ENCODE measurements around the gene DIP2C.
"Not testable (repeated sequence)": the region's sequence is repeated elsewhere in the genome, so short reads cannot be mapped to it uniquely, and the experiment has no call there.

Gene DIP2C

DNA sequence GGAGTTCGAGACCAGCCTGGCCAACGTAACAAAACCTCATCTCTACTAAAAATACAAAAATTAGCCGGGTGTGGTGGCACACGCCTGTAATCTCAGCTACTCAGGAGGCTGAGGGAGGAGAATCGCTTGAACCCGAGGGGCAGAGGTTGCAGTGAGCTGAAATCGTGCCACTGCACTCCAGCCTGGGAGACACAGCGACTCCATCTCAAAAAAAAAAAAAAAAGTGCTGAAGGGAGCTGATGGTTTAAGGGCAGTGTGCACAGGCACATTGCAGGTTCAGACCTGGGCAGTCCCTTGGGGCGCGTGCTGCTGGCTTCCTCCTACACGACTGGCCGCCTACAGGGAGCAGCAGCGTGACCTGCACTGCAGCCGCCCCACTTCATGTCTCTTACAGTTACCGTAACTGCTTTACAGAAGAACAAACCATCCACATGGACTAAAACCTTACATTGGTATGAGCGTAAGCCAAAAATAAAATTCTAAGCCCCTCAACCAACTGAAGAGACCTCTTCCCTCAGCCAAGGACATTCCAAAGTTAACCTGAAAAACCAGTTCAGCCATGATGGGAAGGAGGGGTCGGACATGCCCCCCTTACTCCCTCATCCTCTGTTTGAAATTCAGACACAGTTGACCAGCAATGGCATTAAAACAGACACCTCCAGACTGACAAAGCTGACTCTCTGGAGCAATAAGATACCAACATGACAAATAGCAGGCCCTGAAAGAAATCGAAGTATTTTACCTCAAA lies 292.0 kb downstream of the DIP2C start:
- no peak for DNase-seq

DNA sequence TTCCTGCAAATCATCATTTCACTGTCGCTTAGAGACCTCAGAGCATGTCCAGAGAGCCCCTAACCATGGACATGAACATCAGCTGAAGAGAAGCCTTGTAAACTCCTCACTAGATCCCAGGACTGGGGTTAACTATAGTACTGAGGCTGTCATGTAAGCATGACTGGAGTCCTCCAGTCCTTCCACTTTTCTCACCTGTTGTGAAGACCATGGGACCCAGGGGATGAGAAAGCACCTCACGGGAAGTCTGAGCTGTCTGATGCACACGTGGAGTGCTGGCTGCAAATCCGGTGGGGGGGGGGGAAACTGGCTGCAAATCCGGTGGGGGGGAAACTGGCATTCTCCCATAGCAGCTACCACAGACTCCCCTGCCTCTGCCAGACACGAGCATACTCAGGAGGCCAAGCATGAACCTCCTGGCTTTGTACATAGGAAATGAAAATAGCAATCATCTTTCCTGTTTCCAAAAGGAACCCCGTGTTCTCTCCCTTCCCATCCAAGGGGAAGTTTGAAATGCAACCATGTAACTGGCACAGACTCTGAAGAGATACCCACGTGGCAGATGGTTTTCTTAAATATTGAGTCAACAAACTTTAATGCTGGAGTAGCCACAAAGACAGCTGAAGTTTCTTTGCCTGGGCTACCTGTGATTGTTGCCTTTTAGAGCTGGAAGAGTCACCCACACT lies 292.8 kb downstream of the DIP2C start:
- DNase-seq: no peak

DNA sequence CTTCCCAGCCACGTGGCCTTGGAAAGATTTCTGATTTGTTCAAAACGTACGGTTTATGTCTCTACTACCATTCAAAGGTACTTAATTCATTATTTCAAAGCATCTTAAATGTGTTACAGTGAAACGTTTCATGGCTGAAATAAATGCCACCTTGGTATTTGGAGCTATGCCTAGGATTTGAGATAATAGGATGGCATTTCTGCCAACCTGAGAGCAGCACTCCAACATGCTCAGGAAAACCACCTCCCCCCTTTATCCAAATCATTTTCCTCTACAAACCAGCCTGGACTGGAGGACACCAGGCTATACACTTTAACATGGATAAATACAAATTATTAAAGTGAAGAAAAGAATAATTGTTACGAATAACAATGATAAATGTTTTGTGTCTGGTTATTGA lies 293.4 kb downstream of the DIP2C start:
- no peak for DNase-seq

DNA sequence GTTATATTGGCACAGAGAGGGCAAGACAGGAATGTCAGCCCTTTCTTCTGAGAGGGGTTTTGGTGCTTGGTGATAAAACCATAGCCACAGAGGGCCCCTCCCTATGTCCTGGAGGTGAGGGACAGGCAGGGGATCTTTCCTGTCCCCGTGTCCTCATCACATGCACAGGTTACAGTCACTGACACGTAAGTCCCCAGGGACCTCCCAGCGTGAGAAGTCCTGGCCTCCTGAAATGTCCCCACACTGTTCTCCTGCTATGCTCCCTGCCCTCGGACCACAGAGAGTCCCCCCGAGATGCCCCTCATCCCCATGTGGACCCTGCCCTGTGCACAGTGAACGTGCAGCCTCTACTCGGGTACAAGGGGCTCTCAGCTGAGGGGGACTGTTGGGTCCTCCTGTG lies 293.8 kb downstream of the DIP2C start:
- DNase-seq: no peak

DNA sequence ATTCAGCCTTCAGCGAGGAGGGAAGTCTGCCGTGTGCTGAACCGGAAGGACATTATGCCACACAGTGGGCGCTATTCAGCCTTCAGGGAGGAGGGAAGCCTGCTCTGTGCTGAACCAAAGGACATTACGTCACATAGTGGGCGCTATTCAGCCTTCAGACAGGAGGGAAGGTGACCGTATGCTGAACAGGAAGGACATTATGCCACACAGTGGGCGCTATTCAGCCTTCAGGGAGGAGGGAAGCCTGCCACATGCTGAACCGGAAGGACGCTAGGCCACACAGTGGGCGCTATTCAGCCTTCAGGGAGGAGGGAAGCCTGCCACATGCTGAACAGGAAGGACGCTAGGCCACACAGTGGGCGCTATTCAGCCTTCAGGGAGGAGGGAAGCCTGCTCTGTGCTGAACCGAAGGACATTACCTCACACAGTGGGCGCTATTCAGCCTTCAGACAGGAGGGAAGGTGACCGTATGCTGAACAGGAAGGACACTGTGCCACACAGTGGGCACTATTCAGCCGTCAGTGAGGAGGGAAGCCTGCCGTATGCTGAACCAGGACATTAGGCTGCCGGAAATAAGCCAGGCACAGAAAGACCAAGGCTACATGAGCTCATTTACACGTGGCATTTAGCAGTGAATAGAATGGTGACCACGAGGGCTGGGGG lies 294.9 kb downstream of the DIP2C start:
- DNase-seq: not testable (repeated sequence)

DNA sequence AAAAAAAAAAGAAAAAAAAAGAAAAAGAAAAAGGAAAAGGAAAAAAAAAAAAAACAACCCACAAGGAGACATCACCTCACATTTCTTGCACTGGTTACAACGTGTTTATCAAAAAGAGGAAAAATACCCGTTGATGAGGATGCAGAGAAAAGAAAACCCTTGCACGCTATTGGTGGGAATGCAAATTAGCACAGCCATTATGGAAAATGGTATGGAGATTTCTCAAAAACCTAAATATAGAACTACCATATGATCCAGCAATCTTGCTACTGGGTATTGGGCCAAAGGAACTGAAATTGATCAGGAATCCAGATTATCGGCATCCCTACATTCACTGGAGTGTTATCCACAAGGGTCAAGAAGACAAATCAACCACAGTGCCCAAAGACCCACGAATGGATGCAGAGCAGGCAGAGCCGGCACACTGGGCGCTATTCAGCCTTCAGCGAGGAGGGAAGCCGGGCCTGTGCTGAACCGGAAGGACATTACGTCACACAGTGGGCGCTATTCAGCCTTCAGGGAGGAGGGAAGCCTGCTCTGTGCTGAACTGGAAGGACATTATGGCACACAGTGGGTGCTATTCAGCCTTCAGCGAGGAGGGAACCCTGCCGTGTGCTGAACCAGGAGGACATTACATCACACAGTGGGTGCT lies 295.6 kb downstream of the DIP2C start:
- DNase-seq: no peak

DNA sequence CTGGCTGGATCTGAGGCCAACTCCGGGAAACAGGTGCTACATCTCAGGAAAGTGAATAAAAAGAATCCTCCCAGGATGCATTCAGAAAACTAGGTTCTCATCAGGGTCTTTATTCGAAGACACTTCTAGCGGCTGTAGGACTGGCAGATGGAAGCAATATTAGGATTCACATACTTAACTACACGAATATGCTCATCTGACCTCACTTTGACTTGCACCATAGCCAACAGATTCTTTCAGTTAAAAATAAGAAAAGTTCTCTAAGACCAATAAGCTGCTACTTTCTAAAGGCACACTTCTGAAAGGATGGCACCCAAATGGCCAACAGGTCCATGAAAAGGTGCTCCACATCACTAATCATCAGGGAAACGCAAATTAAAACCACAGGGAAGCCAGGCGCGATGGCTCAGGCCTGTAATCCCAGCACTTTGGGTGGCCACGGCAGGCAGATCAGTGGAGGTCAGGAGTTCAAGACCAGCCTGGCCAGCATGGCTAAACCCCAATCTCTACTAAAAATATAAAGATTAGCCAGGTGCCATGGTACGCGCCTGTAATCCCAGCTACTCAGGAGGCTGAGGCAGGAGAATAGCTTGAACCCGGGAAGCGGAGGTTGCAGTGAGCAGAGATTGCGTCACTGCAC lies 296.2 kb downstream of the DIP2C start:
- no peak for DNase-seq

DNA sequence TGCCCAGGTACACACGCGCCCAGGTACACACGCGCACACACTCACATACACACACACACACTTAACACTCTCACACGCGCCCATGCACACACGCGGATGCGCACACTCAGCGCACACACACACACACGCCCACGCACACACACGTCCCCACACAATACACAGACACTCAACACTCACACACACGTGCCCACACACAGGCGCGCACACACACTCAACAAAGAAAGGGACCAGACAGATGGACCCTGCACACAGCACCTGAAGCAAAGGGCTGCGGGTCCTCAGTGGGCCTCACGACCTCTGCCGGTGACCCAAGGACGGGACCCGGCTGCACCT lies 296.8 kb downstream of the DIP2C start:
- no peak for DNase-seq

DNA sequence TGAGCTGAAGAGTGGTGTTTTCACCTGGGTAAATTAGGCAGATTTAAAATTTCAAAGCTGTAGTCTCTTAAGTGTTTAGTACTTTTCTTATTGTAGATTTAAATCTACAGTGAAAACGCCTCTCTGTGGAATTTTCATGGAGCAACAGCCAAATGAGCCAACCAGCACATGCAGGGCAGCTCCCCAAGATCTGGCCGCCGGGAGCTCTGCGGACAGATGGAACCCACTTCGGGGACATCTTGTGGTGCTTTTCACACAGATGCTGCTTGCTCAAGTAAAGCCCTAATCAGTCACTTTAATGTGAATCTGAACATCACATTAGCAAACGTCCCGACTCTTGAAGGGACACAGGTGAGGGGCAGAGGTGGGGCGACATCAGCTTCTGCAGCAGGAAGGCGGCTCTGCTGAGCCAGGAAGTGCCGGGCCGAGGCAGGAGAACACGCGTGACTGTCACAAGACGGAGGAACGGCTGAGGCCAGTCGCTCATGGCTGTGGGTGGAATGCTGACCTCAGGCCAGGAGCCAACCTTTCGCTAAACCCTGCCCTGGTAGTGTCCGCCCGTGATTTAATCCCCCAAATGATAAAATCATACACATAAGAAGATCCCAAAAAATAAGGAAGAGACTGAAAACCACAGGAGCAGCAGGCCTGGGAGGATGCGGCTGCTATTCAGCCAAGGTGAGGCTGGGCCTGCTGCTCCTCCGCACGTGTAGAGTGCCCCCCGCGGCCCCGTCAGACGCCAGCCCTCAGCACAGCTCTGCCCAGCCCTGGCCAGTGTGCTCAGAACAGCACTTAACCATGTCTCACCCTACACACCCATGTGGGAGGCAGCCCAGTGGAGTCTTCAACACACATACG lies 297.4 kb downstream of the DIP2C start:
- no peak for DNase-seq

DNA sequence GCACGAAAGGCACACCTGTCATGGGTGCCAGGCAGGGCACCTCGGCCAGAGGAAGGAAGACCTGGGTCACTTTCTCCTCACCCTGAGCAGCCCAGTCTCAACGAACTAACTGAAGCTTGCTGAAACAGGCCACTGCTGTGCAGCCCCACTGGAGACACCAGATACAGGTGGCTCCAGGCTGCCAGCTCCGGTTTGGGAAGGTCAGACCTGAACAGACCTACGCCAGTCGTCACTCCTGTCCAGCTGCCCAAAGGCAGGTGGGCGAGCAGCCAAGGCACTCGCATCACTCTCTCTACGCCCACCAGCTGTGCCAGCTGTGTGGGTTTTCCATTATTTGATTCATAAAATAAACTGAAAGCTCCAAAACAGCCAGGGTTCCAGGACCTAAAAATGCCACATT lies 298.2 kb downstream of the DIP2C start:
- no peak for DNase-seq

DNA sequence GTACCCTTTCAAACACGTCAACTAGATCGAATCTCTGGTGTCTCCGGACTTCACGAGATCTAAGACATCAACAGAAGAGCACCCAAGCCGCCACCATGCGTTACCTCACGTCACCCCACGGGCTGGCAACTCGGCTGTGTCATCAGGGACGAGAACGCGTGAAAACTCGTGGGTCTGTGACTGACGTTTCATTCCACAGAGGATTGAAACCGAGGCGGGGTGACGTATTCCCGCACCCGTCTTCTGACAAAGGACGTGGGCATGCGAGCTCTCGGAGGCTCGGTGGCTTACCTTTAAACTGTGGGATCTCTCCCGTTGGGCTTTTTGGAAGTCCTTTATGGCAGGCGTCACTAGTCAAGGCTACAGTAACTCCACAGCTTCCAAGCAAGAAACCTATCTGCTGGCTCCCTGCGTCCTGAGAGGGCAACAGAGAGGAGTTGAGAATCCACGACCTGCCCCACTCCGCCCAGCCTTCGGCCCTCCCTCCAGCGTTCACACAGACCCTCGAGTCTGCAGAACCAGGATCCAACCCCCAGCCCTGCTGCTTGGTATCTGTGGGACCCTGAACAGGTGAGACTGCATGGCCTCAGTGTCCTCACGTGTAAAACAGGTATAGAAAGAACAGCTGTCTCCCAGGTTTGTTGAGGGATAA lies 298.9 kb downstream of the DIP2C start:
- DNase-seq: no peak

DNA sequence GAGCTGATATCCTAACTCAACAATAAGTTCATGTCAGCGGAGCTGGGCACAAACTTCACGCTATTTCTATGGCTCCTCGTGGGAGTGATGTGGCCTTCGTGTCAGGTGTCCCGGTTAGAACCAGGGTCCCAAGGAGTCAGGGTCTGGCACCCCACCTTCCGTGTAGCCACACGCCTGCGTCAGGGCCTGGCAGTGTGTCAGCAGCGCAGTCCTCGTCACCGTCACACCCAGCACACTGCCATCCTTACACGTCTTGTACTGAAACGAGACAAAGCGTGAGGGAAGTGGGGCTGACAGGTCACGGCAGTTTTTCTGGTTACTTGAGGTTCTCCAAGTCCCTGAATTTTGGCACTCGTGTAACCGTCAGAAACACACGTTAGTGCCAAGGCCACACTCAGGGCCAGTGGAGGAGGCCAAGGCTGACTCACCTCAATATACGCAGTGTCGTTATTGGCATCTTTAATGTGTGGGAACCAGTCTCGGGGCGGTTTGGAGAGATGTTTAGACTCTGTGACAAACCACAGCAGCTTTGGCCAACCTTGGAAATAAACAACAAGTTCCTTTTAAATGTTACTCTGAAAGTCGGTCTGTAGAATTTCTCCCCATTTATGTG lies 299.5 kb downstream of the DIP2C start:
- DNase-seq: no peak

DNA sequence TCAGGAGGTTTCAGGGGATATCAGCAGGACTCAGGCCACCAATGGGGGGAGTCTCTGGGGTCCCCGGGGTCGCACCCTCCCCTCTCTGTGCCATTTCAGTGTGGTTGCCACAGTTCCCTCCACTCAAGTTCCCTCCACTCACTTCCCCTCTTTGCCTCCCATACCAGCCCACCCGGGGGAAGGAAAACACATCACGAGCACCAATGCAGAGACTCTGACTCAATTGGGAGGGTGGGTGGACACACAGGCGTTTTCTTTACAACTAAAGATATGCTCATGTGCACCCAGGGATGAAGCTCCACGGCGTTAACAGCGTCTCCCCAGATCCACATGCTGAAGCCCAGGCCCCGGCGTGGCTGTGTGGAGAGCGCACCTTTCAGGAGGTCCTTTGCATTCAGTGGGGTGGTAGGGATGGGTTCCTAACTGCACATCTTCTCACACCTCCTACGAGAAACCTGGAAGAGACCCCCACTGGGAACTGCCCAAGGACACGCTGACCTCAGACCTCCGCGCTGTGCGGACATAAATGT lies 300.1 kb downstream of the DIP2C start:
- DNase-seq: no peak

DNA sequence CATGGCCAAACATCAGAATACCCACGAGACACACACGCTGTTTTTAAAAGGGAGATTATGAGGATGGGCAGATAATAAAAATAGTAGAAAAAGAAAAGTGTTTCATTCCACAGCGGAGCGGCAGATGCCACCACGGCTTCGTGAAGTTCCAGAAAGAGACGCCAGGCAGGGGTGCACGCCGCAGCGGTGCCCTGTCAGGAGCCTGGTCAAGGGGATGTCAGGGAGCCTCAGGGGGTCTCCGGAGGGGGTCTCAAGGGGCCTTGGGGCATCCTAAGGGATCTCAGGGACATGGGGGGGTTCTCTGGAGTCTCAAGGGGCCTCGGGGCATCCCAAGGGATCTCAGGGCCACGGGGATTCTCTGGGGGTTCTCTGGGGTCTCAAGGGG lies 300.8 kb downstream of the DIP2C start:
- no peak for DNase-seq

DNA sequence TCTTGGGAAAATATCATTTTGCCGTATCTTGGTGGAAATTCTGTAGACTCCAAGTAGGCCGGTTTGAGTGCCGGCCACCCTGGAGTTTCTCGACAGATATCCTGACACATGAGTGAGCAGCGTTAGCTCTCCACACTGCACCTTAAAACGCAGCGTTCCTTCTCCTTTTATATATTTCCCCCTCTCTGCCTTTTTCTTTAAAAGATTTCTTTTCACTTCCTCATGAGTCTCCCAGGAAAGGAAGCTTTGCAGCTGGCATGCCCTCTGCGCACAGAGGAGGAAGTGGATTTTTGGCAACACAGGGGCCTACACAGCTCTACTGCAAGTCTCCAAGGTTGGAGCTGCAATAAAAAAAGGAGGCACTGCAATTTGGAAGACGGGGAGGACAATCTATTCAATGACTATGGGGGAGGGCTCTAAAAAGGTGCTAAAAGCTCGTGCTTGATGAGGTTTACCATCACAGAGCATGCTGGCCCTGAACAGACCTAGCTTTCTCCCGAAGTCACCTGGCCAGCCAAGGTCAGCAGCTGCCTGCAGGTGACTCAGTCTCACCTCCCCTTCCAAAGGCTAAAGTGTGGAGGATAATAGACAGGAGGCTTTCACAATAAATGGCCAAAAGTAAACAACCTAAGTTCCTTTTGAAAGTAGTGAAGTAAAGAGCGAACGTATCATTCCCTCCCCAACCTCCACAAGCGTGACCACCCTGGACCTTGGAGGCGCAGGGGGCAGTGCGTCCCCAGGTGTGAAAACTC lies 301.4 kb downstream of the DIP2C start:
- DNase-seq: no peak

DNA sequence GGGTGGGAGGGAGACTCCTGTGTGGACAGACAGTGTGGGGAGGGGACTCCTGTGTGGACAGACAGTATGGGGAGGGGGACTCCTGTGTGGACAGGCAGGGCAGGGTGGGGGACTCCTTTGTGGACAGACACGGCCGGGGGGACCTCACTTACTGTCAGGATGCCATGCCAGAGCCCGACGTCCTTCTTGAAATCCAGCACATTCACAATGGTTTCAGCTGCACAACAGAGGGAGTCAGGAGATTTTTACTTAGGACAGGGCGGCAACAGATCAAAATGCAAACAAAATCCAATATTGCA lies 301.9 kb downstream of the DIP2C start:
- DNase-seq: no peak

DNA sequence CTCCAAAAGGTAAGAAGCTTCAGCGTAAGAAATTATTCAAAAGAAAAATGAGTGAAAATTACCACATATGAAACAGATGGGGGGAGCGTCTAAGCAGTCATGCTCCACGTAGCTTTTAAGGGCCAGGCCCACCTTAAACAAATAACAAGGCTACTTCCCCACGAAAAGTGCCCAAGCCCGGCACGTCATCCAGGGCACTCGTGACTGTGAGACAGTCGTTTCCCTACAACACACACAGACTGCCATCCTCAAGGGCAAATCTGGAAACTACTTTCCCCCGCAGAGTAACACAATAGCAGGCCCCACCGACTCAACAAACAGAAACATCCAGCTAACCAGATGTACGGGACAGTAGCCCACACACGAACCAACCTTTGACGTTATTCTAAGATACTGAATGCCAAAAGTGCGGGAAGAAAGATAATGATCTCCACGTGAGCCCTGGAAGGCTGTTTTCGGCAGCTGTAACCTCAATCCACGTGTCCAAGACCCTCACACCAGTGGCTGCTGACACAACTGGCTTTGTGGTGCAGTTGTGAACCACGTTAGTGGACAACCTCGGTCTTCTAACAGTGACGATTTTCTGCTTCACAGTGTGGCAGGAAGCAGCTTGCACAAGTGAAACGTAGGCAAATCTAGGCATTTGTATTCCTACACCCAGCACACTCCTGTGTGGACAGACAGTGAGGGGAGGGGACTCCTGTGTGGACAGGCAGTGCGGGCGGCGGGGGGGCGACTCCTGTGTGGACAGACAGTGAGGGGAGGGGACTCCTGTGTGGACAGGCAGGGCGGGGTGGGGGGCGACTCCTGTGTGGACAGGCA lies 302.5 kb downstream of the DIP2C start:
- no peak for DNase-seq

DNA sequence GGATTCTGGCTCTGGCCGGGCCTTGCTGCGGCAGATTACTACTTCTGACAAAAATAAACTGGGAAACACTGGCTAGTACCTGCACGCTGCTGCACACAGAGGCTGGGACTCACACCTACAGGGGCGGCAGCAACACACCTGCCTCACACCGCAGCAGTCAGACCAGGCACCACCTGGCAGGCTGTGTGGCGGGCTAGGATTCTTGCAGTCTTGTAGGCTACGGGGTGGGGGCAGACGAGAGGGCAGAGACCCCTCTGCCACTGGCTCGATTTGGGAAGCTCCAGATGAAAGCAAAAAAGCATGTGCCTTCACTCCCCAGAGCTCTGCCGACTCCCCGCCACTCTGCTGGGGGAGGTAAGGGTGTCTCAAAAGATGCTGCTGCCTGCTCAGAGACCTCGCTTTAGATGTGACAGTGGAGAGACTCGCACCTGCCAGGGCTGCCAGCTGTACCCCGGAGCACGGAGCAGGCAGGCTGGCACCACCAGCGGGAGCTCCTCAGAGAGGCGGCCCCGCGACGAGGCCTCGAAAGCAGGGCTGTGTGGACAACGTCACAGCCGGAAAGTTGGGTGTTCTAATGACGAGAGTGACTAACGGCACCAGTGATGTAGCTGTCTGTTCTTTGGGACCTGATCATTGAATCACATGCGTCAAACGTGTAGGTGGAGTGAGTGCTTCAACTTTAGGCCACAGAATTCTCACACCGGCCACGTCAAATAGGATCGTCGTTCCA lies 303.7 kb downstream of the DIP2C start:
- no peak for DNase-seq

Measured in NCI-H446 treated with DMSO at 0.1 percent for 48 hours (cell line).